H1 (cell line): ENCODE results near the gene RIN1.

Experiments
- BRCA1 ChIP-seq: IDR thresholded peaks from 2 replicates; pipeline ENCODE4 v1.6.1; 2012; ENCODE audit warnings: low read depth, low read length, improper control_type of control experiment
- CBX8 ChIP-seq: fragments of 300-800, 300-1000 bp; sonication (generic); IDR thresholded peaks from 2 replicates; pipeline ENCODE4 v1.7.1; 2016; ENCODE audit warnings: low read depth, low read length, borderline replicate concordance
- CHD2 ChIP-seq: IDR thresholded peaks from 2 replicates; pipeline ENCODE4 v1.6.1; 2012; ENCODE audit warnings: low read length, improper control_type of control experiment
- EP300 ChIP-seq, 2 experiments: IDR thresholded peaks; 1 replicate in 1 of 2; 2 replicates in 1 of 2; pipeline ENCODE4 v1.6.1; 2011 to 2012; ENCODE audit warnings: low read depth in 2 of 2, low read length in 2 of 2, mild to moderate bottlenecking in 2 of 2, borderline replicate concordance in 1 of 2, inconsistent platforms in 1 of 2, moderate library complexity in 1 of 2
- EZH2 ChIP-seq: fragments of 200-600 bp; sonication (generic); IDR thresholded peaks from 2 replicates; pipeline ENCODE4 v1.7.1; 2012; ENCODE audit warnings: low read depth, mild to moderate bottlenecking, moderate library complexity, low read length, inconsistent platforms; ENCODE audit not compliant: severe bottlenecking
- NRF1 ChIP-seq: IDR thresholded peaks from 2 replicates; pipeline ENCODE4 v1.6.1; 2011; ENCODE audit warnings: mild to moderate bottlenecking, low read depth, low read length, improper control_type of control experiment
- RAD21 ChIP-seq, 2 experiments: IDR thresholded peaks in 1 of 2; conservative IDR thresholded peaks in 1 of 2; 2 replicates each; pipeline ENCODE4 v1.6.1; 2011; ENCODE audit warnings: low read depth in 2 of 2, low read length in 2 of 2, improper control_type of control experiment in 1 of 2, inconsistent platforms in 1 of 2, mild to moderate bottlenecking in 1 of 2, moderate library complexity in 1 of 2
- SIN3A ChIP-seq, 2 experiments: IDR thresholded peaks in 1 of 2; conservative IDR thresholded peaks in 1 of 2; 2 replicates each; pipeline ENCODE4 v1.6.1; 2011 to 2012; ENCODE audit warnings: low read length in 2 of 2, improper control_type of control experiment in 1 of 2, low read depth in 1 of 2, mild to moderate bottlenecking in 1 of 2
- SUZ12 ChIP-seq: fragments of 200-600 bp; sonication (generic); IDR thresholded peaks from 2 replicates; pipeline ENCODE4 v1.6.1; 2012; ENCODE audit warnings: mild to moderate bottlenecking, inconsistent platforms, low read length, moderate library complexity, mixed read lengths
- YY1 ChIP-seq: IDR thresholded peaks from 2 replicates; pipeline ENCODE4 v1.6.1; 2011; ENCODE audit warnings: low read depth, mild to moderate bottlenecking, low read length
- ZNF274 ChIP-seq: IDR thresholded peaks from 2 replicates; pipeline ENCODE4 v1.7.0; 2012; ENCODE audit warnings: low read length, borderline replicate concordance; ENCODE audit errors: extremely low read depth
- TF ChIP-seq, protein P1 (sequence below): IDR thresholded peaks from 2 replicates; pipeline ENCODE4 v1.6.1; 2012; ENCODE audit warnings: low read length, inconsistent platforms
- TF ChIP-seq, protein P2 (sequence below), 3 experiments: IDR thresholded peaks; 1 replicate in 2 of 3; 2 replicates in 1 of 3; pipeline versions ENCODE4 v1.5.1 to v1.6.1; 2011; ENCODE audit warnings: low read length in 3 of 3, mild to moderate bottlenecking in 3 of 3, inconsistent platforms in 2 of 3, low read depth in 1 of 3, moderate library complexity in 1 of 3; ENCODE audit not compliant: insufficient read depth in 1 of 3; ENCODE audit errors: control extremely low read depth in 1 of 3
- TF ChIP-seq, protein P3 (sequence below): IDR thresholded peaks from 2 replicates; pipeline ENCODE4 v1.6.1; 2012; ENCODE audit warnings: inconsistent platforms

DNA sequence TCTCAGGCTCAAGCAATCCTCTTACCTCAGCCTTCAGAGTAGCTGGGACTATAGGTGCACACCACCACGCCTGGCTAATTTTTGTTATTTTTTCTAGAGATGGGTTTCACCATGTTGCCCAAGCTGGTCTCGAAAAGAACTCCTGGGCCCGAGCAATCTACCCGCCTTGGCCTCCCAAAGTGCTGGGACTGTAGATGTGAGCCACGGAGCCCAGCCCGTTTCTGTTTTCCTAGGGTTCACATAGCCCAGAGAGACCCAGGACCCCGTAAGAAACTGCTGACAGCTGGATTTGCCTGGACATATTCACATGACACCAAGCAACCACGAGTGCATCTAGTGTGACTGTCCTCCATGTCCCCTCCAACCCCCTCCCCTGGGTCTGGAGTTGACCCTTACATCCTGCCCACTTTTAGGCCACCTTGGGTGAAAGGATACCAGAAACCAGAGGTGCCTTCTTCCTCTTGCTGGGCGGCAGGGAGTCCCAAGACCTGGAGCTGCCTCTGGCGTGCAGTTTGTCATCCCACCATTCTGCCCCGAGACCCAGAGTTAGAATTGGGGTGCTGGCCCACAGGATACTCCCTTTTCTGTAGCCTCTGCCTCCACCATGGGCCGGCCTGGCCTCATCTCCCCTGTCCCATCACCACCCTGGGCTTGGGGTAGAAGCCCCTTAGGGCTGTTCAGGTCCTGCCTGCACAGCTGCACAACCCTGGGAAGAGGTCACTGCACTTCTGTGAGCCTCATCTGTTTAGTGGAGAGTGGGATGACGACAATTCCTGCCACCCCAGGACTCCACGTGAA, 3.7 kb upstream of the RIN1 start:
- TF ChIP-seq, protein P1, sequence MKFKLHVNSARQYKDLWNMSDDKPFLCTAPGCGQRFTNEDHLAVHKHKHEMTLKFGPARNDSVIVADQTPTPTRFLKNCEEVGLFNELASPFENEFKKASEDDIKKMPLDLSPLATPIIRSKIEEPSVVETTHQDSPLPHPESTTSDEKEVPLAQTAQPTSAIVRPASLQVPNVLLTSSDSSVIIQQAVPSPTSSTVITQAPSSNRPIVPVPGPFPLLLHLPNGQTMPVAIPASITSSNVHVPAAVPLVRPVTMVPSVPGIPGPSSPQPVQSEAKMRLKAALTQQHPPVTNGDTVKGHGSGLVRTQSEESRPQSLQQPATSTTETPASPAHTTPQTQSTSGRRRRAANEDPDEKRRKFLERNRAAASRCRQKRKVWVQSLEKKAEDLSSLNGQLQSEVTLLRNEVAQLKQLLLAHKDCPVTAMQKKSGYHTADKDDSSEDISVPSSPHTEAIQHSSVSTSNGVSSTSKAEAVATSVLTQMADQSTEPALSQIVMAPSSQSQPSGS, result no peak
- TF ChIP-seq, protein P2, sequence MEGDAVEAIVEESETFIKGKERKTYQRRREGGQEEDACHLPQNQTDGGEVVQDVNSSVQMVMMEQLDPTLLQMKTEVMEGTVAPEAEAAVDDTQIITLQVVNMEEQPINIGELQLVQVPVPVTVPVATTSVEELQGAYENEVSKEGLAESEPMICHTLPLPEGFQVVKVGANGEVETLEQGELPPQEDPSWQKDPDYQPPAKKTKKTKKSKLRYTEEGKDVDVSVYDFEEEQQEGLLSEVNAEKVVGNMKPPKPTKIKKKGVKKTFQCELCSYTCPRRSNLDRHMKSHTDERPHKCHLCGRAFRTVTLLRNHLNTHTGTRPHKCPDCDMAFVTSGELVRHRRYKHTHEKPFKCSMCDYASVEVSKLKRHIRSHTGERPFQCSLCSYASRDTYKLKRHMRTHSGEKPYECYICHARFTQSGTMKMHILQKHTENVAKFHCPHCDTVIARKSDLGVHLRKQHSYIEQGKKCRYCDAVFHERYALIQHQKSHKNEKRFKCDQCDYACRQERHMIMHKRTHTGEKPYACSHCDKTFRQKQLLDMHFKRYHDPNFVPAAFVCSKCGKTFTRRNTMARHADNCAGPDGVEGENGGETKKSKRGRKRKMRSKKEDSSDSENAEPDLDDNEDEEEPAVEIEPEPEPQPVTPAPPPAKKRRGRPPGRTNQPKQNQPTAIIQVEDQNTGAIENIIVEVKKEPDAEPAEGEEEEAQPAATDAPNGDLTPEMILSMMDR (IDR thresholded peaks at IDR 0.05; ENCODE audit: control extremely low read depth in 1 of 3, insufficient read depth in 1 of 3, low read depth in 1 of 3, low read length in 3 of 3), result no peak
- TF ChIP-seq EP300 (IDR thresholded peaks at IDR 0.05; ENCODE audit: borderline replicate concordance in 1 of 2, low read depth in 2 of 2, low read length in 2 of 2) (no peak), CHD2 (no peak), NRF1 (no peak), CBX8 (no peak), RAD21 (IDR thresholded peaks at IDR 0.05 in 1 of 2, conservative IDR thresholded peaks at IDR 0.05 in 1 of 2; ENCODE audit: low read depth in 2 of 2, low read length in 2 of 2) (no peak), YY1 (no peak), SIN3A (conservative IDR thresholded peaks at IDR 0.05 in 1 of 2, IDR thresholded peaks at IDR 0.05 in 1 of 2; ENCODE audit: low read depth in 1 of 2, low read length in 2 of 2) (no peak), ZNF274 (no peak), SUZ12 (no peak), BRCA1 (no peak), EZH2 (no peak)
- TF ChIP-seq, protein P3, sequence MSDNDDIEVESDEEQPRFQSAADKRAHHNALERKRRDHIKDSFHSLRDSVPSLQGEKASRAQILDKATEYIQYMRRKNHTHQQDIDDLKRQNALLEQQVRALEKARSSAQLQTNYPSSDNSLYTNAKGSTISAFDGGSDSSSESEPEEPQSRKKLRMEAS, result no peak
